CMK (cell line): ENCODE results near the gene SUFU.

Source experiments
- DNase-seq: peaks from one replicate; pipeline ENCODE4 v3.0.0-alpha.2; 2010; ENCODE audit warnings: low read depth

SUFU gene

GRCh38 chr10:102597131-102597991 is 93.6 kb downstream of the SUFU start:
- DNase-seq = no peak

- DNase-seq = no peak
Measured at GRCh38 chr10:102598243-102598642, 94.5 kb downstream of the SUFU start.

- DNase-seq = peak; percentile 99
Measured at GRCh38 chr10:102599565-102600327, 96.0 kb downstream of the SUFU start.

- DNase-seq = no peak
Measured at GRCh38 chr10:102600816-102601215, 97.0 kb downstream of the SUFU start.

- no peak for DNase-seq
Measured at GRCh38 chr10:102601639-102602038, 97.9 kb downstream of the SUFU start.

- no peak for DNase-seq
Measured at GRCh38 chr10:102602272-102603045, 98.7 kb downstream of the SUFU start.

- DNase-seq = no peak
Measured at GRCh38 chr10:102603946-102604345, 100.2 kb downstream of the SUFU start.

- DNase-seq = no peak
Measured at GRCh38 chr10:102604439-102604841, 100.7 kb downstream of the SUFU start.

- no peak for DNase-seq
Measured at GRCh38 chr10:102605712-102606111, 101.9 kb downstream of the SUFU start.

- no peak for DNase-seq
Measured at GRCh38 chr10:102608487-102608886, 104.7 kb downstream of the SUFU start.

GRCh38 chr10:102610441-102610887 is 106.7 kb downstream of the SUFU start:
- no peak for DNase-seq

GRCh38 chr10:102611514-102612087 is 107.8 kb downstream of the SUFU start:
- DNase-seq = no peak

- DNase-seq = no peak
Measured at GRCh38 chr10:102612964-102613275, 109.1 kb downstream of the SUFU start.

GRCh38 chr10:102613286-102613685 is 109.5 kb downstream of the SUFU start:
- DNase-seq = no peak

GRCh38 chr10:102613785-102614184 is 110.0 kb downstream of the SUFU start:
- no peak for DNase-seq

GRCh38 chr10:102614888-102615287 is 111.1 kb downstream of the SUFU start:
- no peak for DNase-seq

- no peak for DNase-seq
Measured at GRCh38 chr10:102615361-102615760, 111.6 kb downstream of the SUFU start.

- DNase-seq = no peak
Measured at GRCh38 chr10:102616066-102616770, 112.4 kb downstream of the SUFU start.

- DNase-seq = no peak
Measured at GRCh38 chr10:102617041-102617440, 113.3 kb downstream of the SUFU start.

GRCh38 chr10:102617816-102618215 is 114.0 kb downstream of the SUFU start:
- no peak for DNase-seq

- DNase-seq = no peak
Measured at GRCh38 chr10:102619281-102619981, 115.7 kb downstream of the SUFU start.
